Measurements from ENCODE around the gene CNTNAP2.

- no peak for TF ChIP-seq POLR2AphosphoS5 (IDR thresholded peaks at IDR 0.05; ENCODE audit: borderline replicate concordance, low read depth, low read length)
- TF ChIP-seq EZH2 (IDR thresholded peaks at IDR 0.05) = no peak
Measured at GRCh38 chr7:147731311-147731710, 1614.7 kb downstream of the CNTNAP2 start.
